GM12878 (cell line): ENCODE data around the gene SURF2. TPM values are rescaled to one million over a fixed set of nuclear protein-coding genes. Genes with fewer than 3 reads are reported as not detected.

ENCODE experiments used
- ATAC-seq: fragments of 200-7000 bp; cut with Tn5 transposase; 3 replicates; pipeline ENCODE4 v1.9.1; 2020; ENCODE audit warnings: mild to moderate bottlenecking, moderate library complexity
- BruUV-seq: library from RNA; stranded (reverse); fragments of 400-500 nt; replicated peaks from 2 replicates; lab custom pipeline; 2021; lab: Mats Ljungman, UMichigan
- CTCF ChIA-PET: fragments of 300-600 bp; sonication (Branson Sonifier 250); formaldehyde crosslinking; extraction: SDS; loops from one replicate; lab custom pipeline; 2021; ENCODE audit warnings: inconsistent platforms; lab: Yijun Ruan, JAX
- POLR2A ChIA-PET: fragments of 350-600 bp; formaldehyde crosslinking; extraction: SDS; loops from one replicate; lab custom pipeline; 2021; ENCODE audit warnings: inconsistent platforms; lab: Charles Lee
- RAD21 ChIA-PET: fragments of 300-600 bp; sonication (Branson Sonifier 250); formaldehyde crosslinking; loops from one replicate; lab custom pipeline; 2023; ENCODE audit warnings: antibody characterized with exemption; ENCODE audit not compliant: unreplicated experiment; lab: Charles Lee
- SMC1A ChIA-PET: fragments of 300-600 bp; sonication (Branson Sonifier 250); formaldehyde crosslinking; loops from one replicate; lab custom pipeline; 2023; ENCODE audit not compliant: unreplicated experiment, uncharacterized antibody; lab: Charles Lee
- DNase-seq: peaks from one replicate; pipeline ENCODE4 v3.0.0-alpha.2; 2011; ENCODE audit warnings: low read depth, low spot score
- FAIRE-seq: peaks from 3 replicates; lab custom pipeline; 2011; peaks lifted over from hg19 to GRCh38; lab: Jason Lieb, UNC
- H2AFZ ChIP-seq: 2 replicates; pipeline ENCODE4 v1.6.0; 2011; ENCODE audit warnings: low read depth, low read length, control low read depth; ENCODE audit not compliant: control insufficient read depth
- H3K27ac ChIP-seq: 2 replicates; pipeline ENCODE4 v1.5.1; 2011; ENCODE audit warnings: control low read depth; ENCODE audit not compliant: control insufficient read depth, insufficient read depth
- H3K27me3 ChIP-seq, 2 experiments: replicated peaks in 1 of 2; 2 replicates each; pipeline versions ENCODE4 v1.6.0 to v1.6.1; 2011; ENCODE audit warnings: low read length in 1 of 2; ENCODE audit not compliant: control insufficient read depth in 2 of 2, insufficient read depth in 2 of 2
- H3K36me3 ChIP-seq, 2 experiments: 2 replicates each; pipeline ENCODE4 v1.5.1; 2011; ENCODE audit warnings: low read length in 1 of 2; ENCODE audit not compliant: control insufficient read depth in 2 of 2, insufficient read depth in 2 of 2
- H3K4me1 ChIP-seq: 2 replicates; pipeline ENCODE4 v1.6.1; 2011; ENCODE audit warnings: mild to moderate bottlenecking, low read length, moderate library complexity, mixed read lengths; ENCODE audit not compliant: control insufficient read depth, insufficient read depth
- H3K4me2 ChIP-seq: 2 replicates; pipeline ENCODE4 v1.6.0; 2011; ENCODE audit warnings: control low read depth; ENCODE audit not compliant: control insufficient read depth, insufficient read depth
- H3K4me3 ChIP-seq: fragments of 200-600 bp; sonication (generic); 2 replicates; pipeline ENCODE4 v1.5.1; 2016
- H3K79me2 ChIP-seq: 2 replicates; pipeline ENCODE4 v1.6.0; 2011; ENCODE audit warnings: low read length; ENCODE audit not compliant: control insufficient read depth, insufficient read depth
- H3K9ac ChIP-seq: 2 replicates; pipeline ENCODE4 v1.8.0; 2011; ENCODE audit warnings: low read length, control low read depth, mixed read lengths; ENCODE audit not compliant: control insufficient read depth, insufficient read depth
- H3K9me3 ChIP-seq: replicated peaks from 3 replicates; pipeline ENCODE4 v1.5.1; 2011; ENCODE audit warnings: mild to moderate bottlenecking, low read length; ENCODE audit not compliant: control insufficient read depth, insufficient read depth
- H4K20me1 ChIP-seq: 2 replicates; pipeline ENCODE4 v1.6.0; 2011; ENCODE audit not compliant: control insufficient read depth, insufficient read depth
- CEBPB ChIP-seq, 2 experiments: fragments of 150-350 bp in 1 of 2; IDR thresholded peaks; 2 replicates each; pipeline ENCODE4 v1.6.1; 2012 to 2014; ENCODE audit warnings: low read depth in 2 of 2, low read length in 2 of 2, borderline replicate concordance in 1 of 2, inconsistent platforms in 1 of 2
- ESRRA ChIP-seq: IDR thresholded peaks from 2 replicates; pipeline ENCODE4 v1.6.1; 2012; ENCODE audit warnings: mild to moderate bottlenecking, low read length, improper control_type of control experiment
- FOS ChIP-seq: IDR thresholded peaks from 3 replicates; pipeline ENCODE4 v1.6.1; 2011; ENCODE audit warnings: borderline replicate concordance; ENCODE audit not compliant: insufficient read length; ENCODE audit errors: extremely low read depth
- FOXM1 ChIP-seq: IDR thresholded peaks from 2 replicates; pipeline ENCODE4 v1.6.1; 2012; ENCODE audit warnings: low read depth, mild to moderate bottlenecking, inconsistent platforms, low read length, moderate library complexity
- HCFC1 ChIP-seq: fragments of 150-350 bp; IDR thresholded peaks from 2 replicates; pipeline ENCODE4 v1.6.1; 2014; ENCODE audit warnings: low read length
- NFYA ChIP-seq: IDR thresholded peaks from 2 replicates; pipeline ENCODE4 v1.6.1; 2011; ENCODE audit warnings: low read depth, mild to moderate bottlenecking, low read length, improper control_type of control experiment, borderline replicate concordance
- SMAD1 ChIP-seq: fragments of 450-650 bp; IDR thresholded peaks from 2 replicates; pipeline ENCODE4 v1.6.1; 2018; ENCODE audit warnings: mild to moderate bottlenecking, low read depth; ENCODE audit not compliant: partially characterized antibody
- TBL1XR1 ChIP-seq: IDR thresholded peaks from 2 replicates; pipeline ENCODE4 v1.6.1; 2012; ENCODE audit warnings: low read depth, low read length, improper control_type of control experiment
- TCF7 ChIP-seq: IDR thresholded peaks from 2 replicates; pipeline ENCODE4 v1.6.1; 2014; ENCODE audit warnings: antibody characterized with exemption, borderline replicate concordance
- WGBS: methylation state at CpG from one replicate; pipeline ENCODE4 v1.1.6; 2016; ENCODE audit warnings: low lambda C conversion rate; ENCODE audit not compliant: insufficient replicate concordance, insufficient coverage; ENCODE audit errors: missing lambda C conversion rate; 5-methylcytosine and 5-hydroxymethylcytosine counted together
- in situ Hi-C: fragments of 300-500 bp; cut with MboI; formaldehyde crosslinking; loops from 9 replicates; pipeline ENCODE4 v1.14.3; 2018; ENCODE audit warnings: mixed read lengths
- intact Hi-C: fragments of 100-400 bp; cut with micrococcal nuclease; formaldehyde crosslinking; loops from one replicate; pipeline ENCODE4 v1.14.2; 2022; ENCODE audit not compliant: unreplicated experiment
- polyA plus RNA-seq, 11 experiments: library from polyadenylated mRNA; depleted of rRNA in 4 of 11; unstranded in 6 of 11; stranded (reverse) in 5 of 11; fragments of >200 nt; fragmentation: Nextera tagmentation in 4 of 11; fragmentation: Illumina TruSeq in 1 of 11; extraction: Ambion mirVana in 4 of 11; extraction: Trizol in 1 of 11; gene quantifications; 1 replicate in 1 of 11; 2 replicates in 10 of 11; pipeline versions ENCODE4 v1.2.1 to v1.2.3, GENCODE V29; 2011 to 2016; ENCODE audit warnings: inconsistent platforms in 2 of 11, missing spikeins in 2 of 11, low read depth in 1 of 11
- total RNA-seq, 4 experiments: library from RNA; depleted of rRNA in 3 of 4; stranded (reverse); fragments of >200 nt in 3 of 4; fragmentation: Illumina TruSeq in 1 of 4; extraction: Trizol in 1 of 4; gene quantifications; 2 replicates each; pipeline versions ENCODE4 v1.2.1 to v1.2.3, GENCODE V29; 2013 to 2021
- TF ChIP-seq, protein P1 (sequence below): IDR thresholded peaks from 2 replicates; pipeline ENCODE4 v1.6.1; 2012; ENCODE audit warnings: low read length, inconsistent platforms
- TF ChIP-seq, protein P2 (sequence below): IDR thresholded peaks from 2 replicates; pipeline ENCODE4 v1.6.1; 2011; ENCODE audit warnings: mild to moderate bottlenecking, low read depth, low read length, moderate library complexity; ENCODE audit not compliant: insufficient replicate concordance

SURF2 gene
- total and polyA plus RNA-seq, 10 of the 15 experiments (the other 5 are each of a cell fraction or from before 2014, with no cell fraction given) = 4.0 to 41.7 (median 20.8) TPM

GRCh38 chr9:133321411-133321935 is 34.9 kb upstream of the SURF2 start:
- no peak for FAIRE-seq
- no peaks in the 10 kb centered on the region for H3K27me3 ChIP-seq
- CTCF ChIA-PET = no interaction called here
- SMC1A ChIA-PET = no interaction called here
- H3K4me3 ChIP-seq = no peak overlapping the region
- no TSS peak for BruUV-seq
- no peak for ATAC-seq
- H3K9me3 ChIP-seq = no peaks in the 10 kb centered on the region; the same call in 2 of the 3 replicates
- no peak overlapping the region for H3K27ac ChIP-seq
- RAD21 ChIA-PET = no interaction called here
- POLR2A ChIA-PET = no interaction called here
- TF ChIP-seq TCF7 (no peak), SMAD1 (no peak), ESRRA (no peak), FOS (no peak), CEBPB (IDR thresholded peaks at IDR 0.05; ENCODE audit: borderline replicate concordance in 1 of 2, low read depth in 2 of 2, low read length in 2 of 2) (no peak), TBL1XR1 (no peak)
- TF ChIP-seq, all 136 proteins: peak for 0
- Histone ChIP-seq H3K4me1 (no peaks in the 10 kb centered on the region), H3K4me2 (no peak overlapping the region), H3K36me3 (no peaks in the 10 kb centered on the region), H4K20me1 (no peaks in the 10 kb centered on the region), H2AFZ (no peak overlapping the region), H3K9ac (no peak overlapping the region), H3K79me2 (no peaks in the 10 kb centered on the region)
- intact Hi-C loops (loop anchor here (10.0 kb wide), 1 partner anchor 137 kb away; no protein-coding TSS in a partner anchor), in situ Hi-C loops (no loop called here)
- 35% methylated on average over 13 of the region's 13 CpGs for WGBS
- no peak for DNase-seq

- ChIA-PET CTCF (no interaction called here), POLR2A (no interaction called here), RAD21 (no interaction called here), SMC1A (no interaction called here)
- Histone ChIP-seq H3K4me3 (no peak overlapping the region), H3K27me3 (no peaks in the 10 kb centered on the region), H3K36me3 (no peaks in the 10 kb centered on the region), H3K9me3 (no peaks in the 10 kb centered on the region; the same call in 2 of the 3 replicates), H3K27ac (no peak overlapping the region), H3K4me1 (no peaks in the 10 kb centered on the region), H2AFZ (no peak overlapping the region), H3K9ac (no peak overlapping the region), H4K20me1 (no peaks in the 10 kb centered on the region), H3K4me2 (no peak overlapping the region), H3K79me2 (no peaks in the 10 kb centered on the region)
- ATAC-seq = no peak
- in situ Hi-C loops = no loop called here
- no TSS peak for BruUV-seq
- no peak for DNase-seq
- intact Hi-C loops = loop anchor here (10.0 kb wide), 1 partner anchor 138 kb away; no protein-coding TSS in a partner anchor
- FAIRE-seq = no peak
- 34% methylated on average over 14 of the region's 14 CpGs for WGBS
- TF ChIP-seq, protein P1, sequence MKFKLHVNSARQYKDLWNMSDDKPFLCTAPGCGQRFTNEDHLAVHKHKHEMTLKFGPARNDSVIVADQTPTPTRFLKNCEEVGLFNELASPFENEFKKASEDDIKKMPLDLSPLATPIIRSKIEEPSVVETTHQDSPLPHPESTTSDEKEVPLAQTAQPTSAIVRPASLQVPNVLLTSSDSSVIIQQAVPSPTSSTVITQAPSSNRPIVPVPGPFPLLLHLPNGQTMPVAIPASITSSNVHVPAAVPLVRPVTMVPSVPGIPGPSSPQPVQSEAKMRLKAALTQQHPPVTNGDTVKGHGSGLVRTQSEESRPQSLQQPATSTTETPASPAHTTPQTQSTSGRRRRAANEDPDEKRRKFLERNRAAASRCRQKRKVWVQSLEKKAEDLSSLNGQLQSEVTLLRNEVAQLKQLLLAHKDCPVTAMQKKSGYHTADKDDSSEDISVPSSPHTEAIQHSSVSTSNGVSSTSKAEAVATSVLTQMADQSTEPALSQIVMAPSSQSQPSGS = no peak
- no peak for TF ChIP-seq NFYA
- TF ChIP-seq HCFC1 = no peak
- TF ChIP-seq FOXM1 = no peak
- TF ChIP-seq, protein P2, sequence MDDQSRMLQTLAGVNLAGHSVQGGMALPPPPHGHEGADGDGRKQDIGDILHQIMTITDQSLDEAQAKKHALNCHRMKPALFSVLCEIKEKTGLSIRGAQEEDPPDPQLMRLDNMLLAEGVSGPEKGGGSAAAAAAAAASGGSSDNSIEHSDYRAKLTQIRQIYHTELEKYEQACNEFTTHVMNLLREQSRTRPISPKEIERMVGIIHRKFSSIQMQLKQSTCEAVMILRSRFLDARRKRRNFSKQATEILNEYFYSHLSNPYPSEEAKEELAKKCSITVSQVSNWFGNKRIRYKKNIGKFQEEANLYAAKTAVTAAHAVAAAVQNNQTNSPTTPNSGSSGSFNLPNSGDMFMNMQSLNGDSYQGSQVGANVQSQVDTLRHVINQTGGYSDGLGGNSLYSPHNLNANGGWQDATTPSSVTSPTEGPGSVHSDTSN = no peak
Measured at GRCh38 chr9:133322701-133323100, 33.6 kb upstream of the SURF2 start.
